GM18526 (cell line): ENCODE measurements around the gene DNHD1.
A peak's percentile ranks its signal among the peaks of the same experiment; 100 is the strongest.

Source experiments
- POLR2A ChIP-seq: IDR thresholded peaks from 3 replicates; pipeline ENCODE4 v1.6.1; 2011; ENCODE audit not compliant: insufficient read length; ENCODE audit errors: extremely low read depth

The DNHD1 gene

DNA sequence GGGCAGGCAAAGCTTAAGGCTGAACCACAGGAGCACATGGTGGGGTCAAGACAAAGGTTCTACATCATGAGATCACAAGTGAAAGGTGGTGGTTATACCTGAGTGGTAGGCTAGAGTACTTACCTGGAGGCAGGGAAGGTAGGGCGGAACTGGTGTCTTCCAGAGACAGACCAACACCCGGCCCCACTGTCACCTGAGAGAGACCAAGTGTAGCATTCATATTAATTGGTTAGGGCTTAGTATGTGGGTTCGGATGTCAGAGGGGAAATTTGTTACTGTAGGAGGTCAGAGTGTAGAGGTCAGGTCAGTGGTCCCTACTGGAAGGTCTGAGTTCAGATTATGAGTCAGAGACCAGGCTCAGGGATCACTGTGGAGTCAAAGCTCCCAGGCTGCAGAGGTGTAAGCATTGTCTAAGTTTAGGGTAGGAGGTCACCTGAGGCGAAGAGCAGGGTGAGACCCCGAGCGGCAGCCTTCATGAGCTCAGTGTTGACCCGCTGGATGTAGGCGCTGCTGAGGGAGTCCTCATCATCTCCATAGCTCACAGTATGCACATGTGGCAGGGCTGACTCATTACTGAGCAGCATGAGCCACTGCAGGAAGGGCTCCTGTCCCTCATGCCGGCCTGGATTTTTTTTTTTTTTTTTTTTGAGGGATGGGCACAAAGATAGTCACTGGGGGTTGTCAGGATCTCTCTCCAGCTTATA, 119.0 kb downstream of the DNHD1 start:
- TF ChIP-seq POLR2A = no peak

DNA sequence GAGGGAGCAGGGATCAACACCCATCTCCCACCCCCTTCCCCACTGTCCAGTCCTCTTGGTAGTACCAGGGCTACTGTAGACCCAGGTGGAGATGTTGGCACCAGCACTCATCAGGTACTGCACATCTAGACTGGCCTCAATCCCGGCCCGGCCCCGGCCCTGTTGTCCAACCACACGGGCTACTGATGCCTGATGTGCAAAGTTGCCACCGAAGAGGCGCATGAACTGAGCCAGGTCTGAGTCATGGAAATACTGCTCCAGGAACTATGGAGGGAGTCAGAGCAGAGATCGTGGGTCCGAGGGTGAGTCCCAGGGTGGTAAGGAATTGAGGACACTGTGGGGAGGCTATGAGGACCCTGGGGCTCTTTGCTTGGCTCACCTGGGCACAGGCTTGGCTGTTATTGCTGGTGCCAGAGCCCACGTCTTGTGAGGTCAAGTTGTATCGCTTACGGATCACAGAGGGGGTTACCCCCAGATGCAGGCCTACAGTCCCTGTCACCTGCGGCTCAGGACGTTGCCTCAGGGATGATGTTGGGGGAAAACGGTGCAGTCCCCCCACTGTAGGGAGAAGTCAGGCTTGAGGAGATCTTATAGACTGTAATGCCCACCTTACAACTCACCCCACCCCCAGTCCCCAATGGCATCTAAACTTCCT, 119.6 kb downstream of the DNHD1 start:
- TF ChIP-seq POLR2A = no peak

DNA sequence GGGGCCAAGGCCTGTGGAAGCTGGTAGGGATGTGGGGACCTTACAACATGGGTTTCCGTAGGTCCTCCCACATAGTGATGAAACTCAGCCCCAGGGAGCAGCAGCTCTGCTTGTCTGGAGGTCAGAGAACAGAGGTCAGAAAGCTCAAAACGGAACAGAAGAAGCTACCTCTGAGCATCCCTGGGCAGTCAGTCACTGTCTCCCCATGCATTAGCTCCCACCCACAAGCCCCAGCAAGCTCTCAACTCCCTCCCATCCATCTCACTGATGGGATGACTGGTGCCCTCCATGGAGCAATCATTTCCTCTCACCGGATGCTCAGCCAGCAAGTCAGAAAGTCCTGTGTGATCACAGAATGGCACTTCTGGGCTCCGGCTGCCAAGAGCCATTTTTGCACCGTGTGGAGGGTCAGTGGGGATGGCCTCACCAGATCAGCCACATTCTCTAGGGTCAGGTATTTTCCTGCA, 120.3 kb downstream of the DNHD1 start:
- TF ChIP-seq POLR2A = no peak

DNA sequence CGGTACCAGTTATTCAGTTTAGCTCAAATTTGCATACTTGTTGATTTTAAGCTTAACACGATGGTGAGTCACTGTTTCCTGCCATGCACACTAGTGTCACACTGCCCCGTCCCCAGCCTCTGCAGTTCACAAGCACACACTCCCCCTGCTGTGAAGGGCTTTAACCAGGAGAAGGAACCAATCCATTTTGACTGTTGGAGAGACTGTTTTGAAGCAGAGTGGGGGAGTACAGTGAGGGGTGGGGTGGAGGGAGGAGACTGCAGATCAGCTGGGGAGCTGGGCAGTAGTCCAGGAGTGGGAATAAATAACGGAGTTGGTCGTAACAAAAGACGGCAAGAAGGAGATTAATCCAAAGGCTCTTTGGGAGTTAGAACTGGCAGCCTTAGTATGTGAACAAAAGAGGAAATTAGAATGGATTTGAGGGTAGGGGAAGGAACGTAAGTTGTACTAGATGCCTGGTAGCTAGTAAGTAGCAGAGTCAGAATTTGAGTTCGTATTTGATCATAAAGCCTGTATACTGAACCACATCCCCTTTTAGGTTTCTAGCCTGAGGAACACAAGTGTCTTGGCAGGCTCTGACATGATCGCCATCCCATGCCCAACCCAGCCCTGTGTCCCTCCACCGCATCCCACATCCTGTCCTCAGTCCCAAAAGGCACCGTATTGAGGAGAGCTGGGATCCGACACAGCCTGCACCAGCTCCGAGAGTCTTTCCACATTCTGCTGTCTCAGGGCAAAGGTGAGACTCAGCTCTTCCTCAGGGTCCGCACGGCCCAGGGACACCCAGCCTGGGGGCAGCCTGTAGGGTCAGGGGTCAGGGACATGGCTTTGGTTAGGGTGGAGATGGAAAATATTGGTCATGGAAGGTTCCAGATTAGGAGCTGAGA, 121.3 kb downstream of the DNHD1 start:
- no peak for TF ChIP-seq POLR2A

DNA sequence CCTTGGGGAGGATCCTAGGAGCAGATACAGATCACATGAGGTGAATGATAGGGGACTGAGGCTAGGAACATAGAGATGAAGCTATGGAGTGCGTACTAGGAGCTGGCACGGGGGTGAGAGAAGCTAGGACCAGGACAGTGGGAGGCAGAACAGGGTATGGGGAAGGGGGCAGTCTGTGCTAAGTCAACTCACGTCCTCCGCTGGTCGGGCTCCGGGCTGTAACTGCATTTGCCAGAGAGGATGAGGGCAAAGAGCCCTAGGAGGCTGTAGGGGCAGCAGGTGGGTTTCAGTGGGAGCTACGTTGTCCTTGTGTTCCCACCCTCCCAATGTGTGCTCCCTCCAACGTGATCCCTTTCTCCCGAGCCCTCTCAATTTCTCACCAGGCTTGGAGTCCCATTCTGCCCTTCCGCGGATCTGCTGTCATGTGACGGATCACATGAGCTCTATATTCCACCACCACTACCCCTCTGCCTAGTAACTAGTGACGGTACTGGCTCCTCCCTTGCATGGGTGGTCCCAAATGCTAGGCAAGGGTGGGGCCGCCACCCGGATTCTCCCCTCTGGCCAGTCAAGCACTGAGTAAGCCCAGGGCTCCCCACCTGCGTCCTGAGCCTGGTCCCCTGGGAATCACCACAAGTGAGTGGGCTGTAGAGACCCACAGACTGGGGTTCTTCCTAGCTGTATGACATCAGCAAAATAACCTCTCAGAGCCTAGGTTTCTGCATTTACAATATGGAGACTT, 122.1 kb downstream of the DNHD1 start, which contains the start of gene TPP1:
TPP1 (minus strand) TSS at position 419 of the 742 bp plus-strand sequence; CDS start at position 397, 22 bp downstream.
- peak; percentile 64 for TF ChIP-seq POLR2A

DNA sequence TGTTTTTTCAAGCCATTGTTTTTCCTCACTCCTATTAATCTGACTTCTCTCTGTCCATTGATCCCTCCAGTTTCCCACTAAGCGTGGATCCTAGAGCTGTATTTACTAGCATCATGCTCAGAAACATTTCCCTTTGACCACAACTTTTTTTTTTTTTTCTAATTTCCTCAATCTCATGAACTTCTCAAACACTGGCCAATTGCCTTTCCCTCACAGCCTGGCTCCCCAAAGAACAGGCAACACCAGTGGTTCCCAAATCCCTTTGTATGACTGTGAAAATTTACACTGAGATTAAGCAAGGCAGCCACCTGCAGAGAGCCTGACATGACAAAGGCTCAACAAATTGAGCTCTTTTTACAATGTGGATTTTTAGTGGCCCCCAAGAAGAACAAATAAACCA, 123.6 kb downstream of the DNHD1 start:
- TF ChIP-seq POLR2A = no peak
